AG09319 (cell line): Measurements from ENCODE around the gene PAGE2B.
"Not testable (repeated sequence)": the region's sequence is repeated elsewhere in the genome, so short reads cannot be mapped to it uniquely, and the experiment has no call there.

Experiments used
- DNase-seq: peaks from one replicate; pipeline ENCODE4 v3.0.0-alpha.2; 2010; ENCODE audit warnings: low read depth; ENCODE audit errors: extremely low read depth
- CTCF ChIP-seq: IDR thresholded peaks from 2 replicates; pipeline ENCODE4 v1.5.1; 2011; ENCODE audit warnings: low read depth, mild to moderate bottlenecking, inconsistent platforms, low read length, moderate library complexity

The PAGE2B gene

GRCh38 chrX:55111578-55112254 is 36.9 kb downstream of the PAGE2B start:
- TF ChIP-seq CTCF: no peak
- DNase-seq: no peak

- DNase-seq: not testable (repeated sequence)
Measured at GRCh38 chrX:55116589-55116988, 41.8 kb downstream of the PAGE2B start.

GRCh38 chrX:55118574-55118973 is 43.7 kb downstream of the PAGE2B start:
- no peak for TF ChIP-seq CTCF
- no peak for DNase-seq

GRCh38 chrX:55119271-55119670 is 44.4 kb downstream of the PAGE2B start:
- TF ChIP-seq CTCF: no peak
- DNase-seq: no peak

GRCh38 chrX:55119712-55120111 is 44.9 kb downstream of the PAGE2B start:
- no peak for TF ChIP-seq CTCF
- DNase-seq: no peak

GRCh38 chrX:55120761-55121358 is 46.0 kb downstream of the PAGE2B start:
- no peak for DNase-seq
- TF ChIP-seq CTCF: no peak

GRCh38 chrX:55123900-55124299 is 49.1 kb downstream of the PAGE2B start:
- TF ChIP-seq CTCF: no peak

GRCh38 chrX:55127692-55128091 is 52.9 kb downstream of the PAGE2B start:
- TF ChIP-seq CTCF: no peak
- no peak for DNase-seq

More at GRCh38 chrX:55123900-55124299, 49.1 kb downstream of the PAGE2B start:
- DNase-seq: no peak
